GM12873 (cell line): ENCODE results near the gene KAT2B.

Source experiments
- TF ChIP-seq, protein P1 (sequence below): IDR thresholded peaks from 2 replicates; pipeline ENCODE4 v1.5.1; 2012; ENCODE audit warnings: low read depth, mild to moderate bottlenecking, moderate library complexity, low read length, control low read depth; ENCODE audit not compliant: insufficient read depth; ENCODE audit errors: missing control alignments

KAT2B gene

DNA sequence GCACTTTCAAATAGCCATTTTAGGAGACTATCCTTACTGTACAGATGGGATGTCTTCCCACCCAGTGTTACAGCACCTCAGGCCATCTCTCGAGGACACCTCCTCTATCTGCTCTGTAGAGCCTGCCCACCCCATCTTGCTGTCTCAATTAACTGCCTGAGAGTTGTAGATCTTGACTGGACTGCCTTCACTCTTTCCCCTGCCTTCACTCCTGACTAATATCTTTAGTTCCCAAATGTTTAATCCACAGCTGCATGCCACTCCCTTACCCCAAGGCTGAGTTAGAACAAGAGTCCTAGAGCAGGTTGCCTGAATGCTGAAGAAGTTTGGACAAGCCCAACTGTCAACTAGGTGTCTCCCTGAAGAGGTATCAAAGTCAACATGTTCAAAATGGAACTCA lies 26.9 kb upstream of the KAT2B start:
- TF ChIP-seq, protein P1, sequence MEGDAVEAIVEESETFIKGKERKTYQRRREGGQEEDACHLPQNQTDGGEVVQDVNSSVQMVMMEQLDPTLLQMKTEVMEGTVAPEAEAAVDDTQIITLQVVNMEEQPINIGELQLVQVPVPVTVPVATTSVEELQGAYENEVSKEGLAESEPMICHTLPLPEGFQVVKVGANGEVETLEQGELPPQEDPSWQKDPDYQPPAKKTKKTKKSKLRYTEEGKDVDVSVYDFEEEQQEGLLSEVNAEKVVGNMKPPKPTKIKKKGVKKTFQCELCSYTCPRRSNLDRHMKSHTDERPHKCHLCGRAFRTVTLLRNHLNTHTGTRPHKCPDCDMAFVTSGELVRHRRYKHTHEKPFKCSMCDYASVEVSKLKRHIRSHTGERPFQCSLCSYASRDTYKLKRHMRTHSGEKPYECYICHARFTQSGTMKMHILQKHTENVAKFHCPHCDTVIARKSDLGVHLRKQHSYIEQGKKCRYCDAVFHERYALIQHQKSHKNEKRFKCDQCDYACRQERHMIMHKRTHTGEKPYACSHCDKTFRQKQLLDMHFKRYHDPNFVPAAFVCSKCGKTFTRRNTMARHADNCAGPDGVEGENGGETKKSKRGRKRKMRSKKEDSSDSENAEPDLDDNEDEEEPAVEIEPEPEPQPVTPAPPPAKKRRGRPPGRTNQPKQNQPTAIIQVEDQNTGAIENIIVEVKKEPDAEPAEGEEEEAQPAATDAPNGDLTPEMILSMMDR, result no peak

DNA sequence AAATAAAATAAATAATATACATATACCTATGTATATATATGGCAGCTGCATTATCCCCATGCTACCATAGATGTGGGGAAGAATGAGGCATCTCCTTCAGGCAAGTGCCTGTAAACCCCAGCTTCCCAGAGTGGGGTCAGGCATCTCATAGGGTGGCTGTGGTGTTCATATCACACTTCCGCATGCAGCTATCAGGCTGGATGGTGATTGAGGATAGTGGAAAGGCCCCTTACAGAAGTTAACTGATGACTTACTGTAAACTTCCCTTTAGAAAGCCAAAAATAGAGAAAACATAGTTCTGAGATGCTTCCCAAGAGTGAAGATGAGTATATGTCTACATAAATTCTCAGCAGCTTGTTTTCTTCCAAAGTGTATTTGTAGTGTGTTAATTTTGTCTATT lies 24.7 kb upstream of the KAT2B start:
- TF ChIP-seq, protein P1, result no peak

DNA sequence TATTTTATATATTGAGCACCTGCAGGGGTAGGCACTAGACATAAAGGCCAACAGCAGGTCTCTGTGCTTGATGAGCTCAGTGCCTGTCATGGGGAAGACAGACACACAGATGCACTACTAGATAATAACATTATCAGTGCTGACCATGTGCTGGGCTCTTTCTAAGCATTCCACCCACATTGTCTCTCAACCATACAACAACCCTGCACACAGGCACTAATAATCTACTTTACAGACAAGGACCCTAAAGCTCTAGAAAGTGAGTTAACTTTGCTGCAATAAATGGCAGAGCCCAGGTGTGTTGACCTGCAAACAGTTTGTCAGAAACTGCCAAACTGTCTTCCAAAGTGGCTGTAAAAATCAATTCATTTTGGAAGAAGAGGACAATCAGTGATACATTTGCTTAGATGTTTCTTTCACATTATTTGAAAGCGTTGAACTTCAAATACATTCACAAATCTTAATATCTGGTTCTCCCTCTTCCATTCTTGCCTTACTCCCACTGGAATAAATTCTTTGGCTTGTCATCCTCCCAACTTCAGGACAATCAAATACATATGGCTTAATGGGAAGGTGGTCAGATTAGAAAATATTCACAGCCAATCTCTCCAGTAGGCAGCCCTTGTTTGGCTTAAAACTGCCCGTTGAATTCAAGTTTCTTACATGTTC lies 17.2 kb upstream of the KAT2B start:
- TF ChIP-seq, protein P1, result no peak

DNA sequence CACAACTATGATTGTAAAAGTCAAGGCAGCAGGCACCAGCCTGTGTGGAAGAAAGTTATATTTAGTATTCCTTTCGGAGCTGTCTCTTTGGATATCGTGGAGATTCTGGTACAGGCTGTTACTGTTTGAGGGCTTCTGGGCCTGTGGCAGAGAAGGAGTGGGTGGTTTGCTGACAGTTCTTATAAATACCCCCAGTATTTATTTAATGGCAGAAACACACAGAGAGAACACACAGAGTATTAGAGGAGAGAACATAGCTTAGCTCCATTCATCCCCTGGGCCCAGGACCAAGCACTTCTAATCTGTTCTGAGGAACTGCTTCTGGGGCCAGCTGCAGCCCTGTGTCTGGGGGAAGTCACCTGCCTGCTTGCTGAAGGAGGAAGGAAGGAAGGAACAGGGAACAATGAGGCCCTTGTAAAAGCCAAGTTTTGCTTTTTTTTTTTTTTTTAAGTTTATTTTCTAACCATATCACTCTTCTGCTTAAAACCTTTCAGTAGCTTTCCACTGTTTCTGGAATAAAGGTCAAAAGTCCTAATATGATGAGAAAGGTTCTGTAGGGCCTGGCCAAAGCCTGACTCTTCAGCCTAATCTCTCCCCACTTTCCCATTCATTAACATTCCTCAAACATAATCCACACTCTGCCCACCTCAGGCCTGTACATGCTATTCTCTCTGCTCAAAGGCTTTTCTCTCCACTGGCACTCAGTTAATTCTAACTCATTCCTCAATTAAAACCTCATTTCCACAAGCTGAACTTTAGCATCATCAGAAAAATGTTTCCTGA lies 16.4 kb upstream of the KAT2B start:
- TF ChIP-seq, protein P1, result no peak

DNA sequence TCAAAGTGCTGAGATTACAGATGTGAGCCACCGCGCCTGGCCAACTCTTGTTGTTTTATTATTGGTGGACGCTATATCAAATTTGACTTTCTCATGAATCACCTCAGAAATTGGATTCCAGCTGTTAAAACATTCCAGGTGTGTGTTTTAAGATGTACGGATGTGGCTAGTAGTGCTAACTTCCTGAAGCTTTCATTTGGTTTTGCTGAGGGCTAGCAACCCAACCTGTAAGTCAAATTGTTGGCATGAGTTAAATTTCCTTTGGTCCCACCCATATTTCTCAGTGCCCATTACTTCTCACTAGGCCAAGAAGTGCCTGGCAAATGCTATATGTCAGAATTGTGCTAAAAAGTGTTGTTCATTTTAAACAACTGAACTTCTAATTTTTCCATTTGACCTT lies 13.1 kb upstream of the KAT2B start:
- TF ChIP-seq, protein P1, result no peak

DNA sequence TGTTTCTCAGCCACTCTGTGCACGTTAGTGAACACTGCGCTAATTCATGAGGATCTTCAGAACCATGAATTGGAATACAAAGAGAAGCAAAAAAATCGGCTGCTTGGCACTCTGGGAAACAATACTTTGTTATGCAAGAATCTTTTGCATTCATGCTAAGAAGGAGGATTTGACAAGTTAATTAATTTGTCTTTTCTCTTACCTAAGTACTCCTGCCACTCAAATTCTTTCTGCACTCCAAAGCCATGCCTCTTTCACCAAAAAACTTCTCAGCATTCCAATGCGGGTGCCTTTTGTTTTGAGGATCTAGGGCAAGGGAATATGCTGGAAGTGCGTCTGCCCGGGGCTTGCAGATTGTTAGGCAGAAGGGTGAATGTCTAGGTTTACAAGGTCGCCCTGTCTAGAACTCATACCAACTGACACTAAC lies 11.3 kb upstream of the KAT2B start:
- TF ChIP-seq, protein P1, result no peak

DNA sequence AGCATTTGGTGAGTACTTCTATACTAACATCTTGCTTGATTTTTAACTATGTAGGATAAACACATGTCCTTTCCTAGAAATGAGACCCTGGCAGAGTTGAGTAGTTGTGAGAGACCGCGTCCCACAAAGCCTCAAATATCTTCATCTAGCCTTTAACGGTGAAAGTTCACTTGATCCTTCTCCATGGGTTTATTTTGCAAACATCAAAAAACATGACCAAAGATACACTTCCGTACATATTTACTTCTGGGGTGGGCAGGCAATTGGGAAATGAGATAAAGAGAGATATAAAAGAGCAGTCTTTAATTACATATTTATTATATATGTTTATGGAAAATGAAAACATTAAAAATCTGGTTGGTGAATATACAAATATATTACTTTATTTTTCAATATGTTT lies 5.2 kb upstream of the KAT2B start:
- TF ChIP-seq, protein P1, result no peak
